GM19035 (cell line): ENCODE results near the gene HIRA.

Source experiments
- ATAC-seq: cut with Tn5 transposase; IDR thresholded peaks from one replicate; pipeline ENCODE4 v1.9.1; 2021; ENCODE audit not compliant: unreplicated experiment

HIRA gene

DNA sequence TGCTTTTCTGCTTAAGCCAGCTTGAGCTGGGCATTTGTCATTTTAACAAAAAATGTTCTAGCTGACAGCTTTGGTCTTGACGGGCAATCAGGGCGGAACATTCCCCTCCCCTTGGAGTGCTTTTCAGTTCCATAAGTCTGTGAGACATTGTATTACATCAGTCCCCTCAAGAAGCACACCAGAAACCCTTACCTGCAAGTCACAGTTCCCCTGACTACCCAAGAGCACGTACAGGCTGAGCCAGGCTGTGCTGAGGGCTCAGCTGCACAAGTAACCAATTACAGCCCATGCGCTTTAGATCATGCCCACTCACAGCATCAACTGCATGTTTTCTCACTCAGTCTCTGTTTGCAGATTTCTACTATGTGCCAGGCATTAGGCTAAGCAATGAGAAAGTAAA lies 19.1 kb downstream of the HIRA start:
- ATAC-seq, result no peak

DNA sequence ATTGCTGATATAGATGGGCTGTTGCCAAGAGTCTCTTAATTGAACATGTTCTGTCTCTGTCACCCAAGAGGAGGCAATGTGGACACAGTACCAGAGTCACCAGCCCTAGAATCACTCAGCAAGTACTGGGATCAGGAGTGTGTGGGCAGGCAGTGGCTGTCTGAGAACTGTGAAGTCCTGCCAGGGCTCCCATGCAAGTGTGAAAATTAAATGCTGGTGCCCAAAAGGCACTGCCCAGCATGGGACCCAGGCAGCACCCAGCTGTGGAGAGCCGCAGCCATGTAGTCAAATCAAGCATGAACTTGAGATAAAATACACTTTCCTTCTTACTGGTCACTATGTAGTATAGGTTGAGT lies 19.9 kb downstream of the HIRA start:
- no peak for ATAC-seq

DNA sequence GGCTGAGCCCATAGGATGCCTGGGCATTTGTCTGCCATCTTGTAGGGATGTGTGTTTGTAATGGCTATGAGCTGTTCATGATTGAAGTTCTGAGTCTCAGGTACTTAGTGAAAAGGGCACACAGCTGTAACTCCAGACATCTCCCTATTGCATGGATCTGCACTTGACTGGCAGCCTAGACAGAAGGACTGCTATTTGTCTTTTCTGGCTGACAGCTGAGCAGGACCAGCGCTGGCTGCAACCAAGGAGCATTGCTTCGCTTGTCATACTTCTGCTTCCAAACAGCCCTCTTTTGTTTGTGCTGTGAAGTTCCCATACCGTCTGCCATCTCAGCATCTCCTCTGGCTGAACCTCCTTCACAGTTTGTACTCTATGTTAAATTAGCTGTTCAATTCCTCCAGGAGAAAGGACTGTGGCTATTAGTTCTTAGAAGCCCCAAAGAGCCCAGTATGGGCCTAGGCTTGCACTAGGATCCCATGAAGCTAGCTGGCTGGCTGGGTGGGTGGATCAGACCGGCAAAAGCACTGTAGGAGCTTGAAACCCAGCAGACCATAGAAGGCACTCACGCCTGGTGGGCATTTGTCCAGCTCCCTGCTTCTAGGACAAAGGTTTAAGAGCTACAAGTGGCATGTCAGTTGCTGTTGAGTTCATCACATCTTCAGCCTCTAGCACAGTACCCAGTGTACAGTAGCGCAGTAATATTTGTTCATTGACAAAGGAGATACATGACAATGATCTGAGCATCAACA lies 20.4 kb downstream of the HIRA start:
- ATAC-seq, result no peak

DNA sequence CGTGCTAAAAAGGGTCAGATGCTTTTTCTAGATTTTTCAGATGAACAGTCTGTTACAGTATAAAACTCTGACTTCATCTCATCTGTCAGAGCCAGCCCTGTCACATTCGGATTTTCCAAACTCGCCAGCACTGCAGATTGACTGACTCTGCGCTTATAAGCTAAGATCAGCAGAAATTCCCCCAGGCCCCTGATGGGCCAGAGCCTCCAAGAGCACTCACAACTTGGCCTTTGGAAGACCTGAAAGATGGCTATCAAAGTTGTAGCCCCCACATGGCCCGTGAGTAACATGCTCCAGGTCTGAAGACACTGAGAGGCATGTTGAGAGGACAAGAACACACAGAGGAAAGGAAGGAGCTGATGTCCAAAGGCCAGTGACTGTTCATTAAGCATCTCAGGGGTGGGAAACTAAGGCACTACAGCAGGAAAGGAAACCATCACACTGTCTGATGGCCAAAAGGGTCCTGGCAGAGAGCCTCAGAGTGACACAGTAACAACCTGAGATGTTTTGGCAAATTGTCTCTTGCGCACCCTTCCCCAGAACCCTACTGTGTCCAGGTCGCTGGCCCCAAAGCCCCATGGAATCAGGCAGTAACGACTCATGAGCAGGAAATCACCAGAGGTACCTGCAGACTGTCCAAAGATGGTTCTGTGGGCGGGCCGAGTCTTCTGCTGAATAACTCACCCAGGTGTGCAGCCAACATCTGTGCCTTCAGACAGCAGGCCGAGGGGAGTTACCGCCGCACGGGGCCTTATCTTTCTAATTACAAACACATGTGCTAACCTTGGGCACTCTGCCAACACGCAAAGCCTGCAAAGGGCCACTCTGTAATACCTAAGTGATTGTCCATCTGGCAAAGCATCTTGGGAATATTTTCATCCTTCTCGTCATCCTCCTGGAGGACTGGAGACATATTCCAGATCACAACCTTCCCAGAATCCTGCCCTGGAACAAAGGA lies 23.6 kb downstream of the HIRA start:
- no peak for ATAC-seq

DNA sequence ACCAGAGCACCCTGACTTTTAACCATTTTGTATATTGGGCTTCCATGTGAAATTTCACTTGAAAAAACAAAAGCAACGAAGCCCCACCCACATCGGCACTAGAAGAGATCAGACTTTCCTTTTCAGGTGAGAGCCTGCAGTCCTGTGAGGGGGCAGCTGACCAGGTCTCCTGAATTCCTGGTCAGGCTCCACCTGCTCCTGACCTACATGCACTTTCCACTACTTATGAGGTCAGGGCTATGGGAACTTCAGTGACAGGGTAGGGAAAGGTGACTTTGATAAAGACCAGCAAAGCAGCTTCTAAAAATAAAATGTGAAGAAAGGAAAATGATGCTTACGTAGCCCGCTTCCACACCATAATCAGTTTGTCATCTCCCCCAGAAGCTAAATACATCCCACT lies 24.7 kb downstream of the HIRA start:
- ATAC-seq, result no peak

DNA sequence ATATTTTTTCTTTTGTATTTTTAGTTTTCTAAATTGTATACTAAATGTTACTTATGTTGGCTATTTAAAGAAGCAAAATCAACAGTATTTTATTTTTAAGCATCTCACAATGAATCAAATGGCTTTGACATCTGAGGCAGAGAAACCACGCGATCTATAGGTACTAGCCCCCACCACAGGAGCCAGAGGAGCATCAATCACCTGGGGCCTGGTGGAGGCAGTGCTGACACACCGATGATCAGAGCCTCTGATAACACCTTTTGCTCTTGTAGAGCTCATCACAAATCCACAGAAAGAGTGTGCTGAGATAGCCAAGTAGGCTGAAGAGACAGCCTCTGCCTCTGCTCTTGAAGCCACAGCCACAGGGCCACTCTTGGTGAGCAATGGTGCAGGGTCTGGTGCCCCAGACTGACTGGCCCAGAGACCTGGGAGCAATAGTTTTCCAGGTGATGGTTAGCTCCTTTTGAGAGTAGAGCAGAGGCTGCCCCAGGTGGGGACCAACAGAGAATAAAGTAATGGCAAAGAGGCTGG lies 25.2 kb downstream of the HIRA start:
- ATAC-seq, result no peak

DNA sequence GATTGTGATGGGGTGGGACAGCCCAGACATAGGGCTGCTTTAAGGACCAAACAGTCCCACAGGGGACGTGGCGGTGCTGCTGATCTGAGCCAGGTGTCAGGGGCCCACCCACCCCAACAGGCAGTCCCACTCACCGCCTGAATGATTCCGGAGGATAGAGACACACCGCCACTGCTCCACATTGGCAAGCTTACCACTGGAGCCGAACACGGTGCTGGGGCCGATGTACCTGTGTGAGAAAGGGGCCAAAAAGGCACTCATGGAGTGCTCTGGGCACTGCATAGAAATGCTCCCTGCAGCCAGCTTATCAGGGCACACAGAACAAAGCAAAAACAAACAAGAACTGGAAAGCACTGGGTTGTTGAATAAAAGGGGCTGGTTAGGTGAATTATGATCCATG lies 25.9 kb downstream of the HIRA start:
- no peak for ATAC-seq

DNA sequence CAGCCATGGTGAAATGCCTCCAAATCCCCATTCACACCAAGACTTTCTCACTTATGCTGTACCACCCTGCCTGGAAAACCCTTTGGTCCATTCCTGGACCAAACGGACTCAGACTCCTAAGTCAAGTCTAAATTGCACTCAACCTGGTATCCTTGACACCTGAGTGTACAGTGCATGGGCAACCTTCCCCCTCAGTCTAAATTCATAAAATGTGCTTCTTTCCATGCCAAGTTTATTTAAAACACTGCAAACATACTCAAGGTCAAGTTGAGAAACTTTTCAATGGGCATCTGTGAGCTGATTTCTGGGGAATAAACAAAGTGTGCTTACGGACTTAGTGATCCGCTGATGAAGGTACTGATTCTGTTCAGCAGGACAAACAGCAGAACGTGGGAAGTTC lies 26.4 kb downstream of the HIRA start:
- ATAC-seq, result no peak

DNA sequence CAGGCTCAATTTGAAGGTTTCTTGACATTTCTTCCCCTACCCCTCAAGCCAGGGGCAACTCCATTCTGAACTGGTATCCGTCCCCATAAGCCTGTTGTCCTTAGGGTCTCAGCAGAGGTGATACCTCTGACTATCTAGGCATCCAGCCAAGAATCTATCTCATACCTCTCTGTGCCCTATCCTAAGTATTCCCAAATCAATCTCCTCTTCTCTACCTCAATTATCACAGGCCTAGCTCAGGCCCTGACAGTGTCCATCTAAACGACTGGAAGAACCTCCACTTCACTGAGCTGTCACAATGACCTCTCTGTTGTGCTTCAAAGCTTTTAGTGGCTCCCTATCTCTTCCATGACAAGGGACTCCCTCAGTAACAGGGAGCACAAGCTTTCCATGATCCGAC lies 26.9 kb downstream of the HIRA start:
- ATAC-seq, result no peak

DNA sequence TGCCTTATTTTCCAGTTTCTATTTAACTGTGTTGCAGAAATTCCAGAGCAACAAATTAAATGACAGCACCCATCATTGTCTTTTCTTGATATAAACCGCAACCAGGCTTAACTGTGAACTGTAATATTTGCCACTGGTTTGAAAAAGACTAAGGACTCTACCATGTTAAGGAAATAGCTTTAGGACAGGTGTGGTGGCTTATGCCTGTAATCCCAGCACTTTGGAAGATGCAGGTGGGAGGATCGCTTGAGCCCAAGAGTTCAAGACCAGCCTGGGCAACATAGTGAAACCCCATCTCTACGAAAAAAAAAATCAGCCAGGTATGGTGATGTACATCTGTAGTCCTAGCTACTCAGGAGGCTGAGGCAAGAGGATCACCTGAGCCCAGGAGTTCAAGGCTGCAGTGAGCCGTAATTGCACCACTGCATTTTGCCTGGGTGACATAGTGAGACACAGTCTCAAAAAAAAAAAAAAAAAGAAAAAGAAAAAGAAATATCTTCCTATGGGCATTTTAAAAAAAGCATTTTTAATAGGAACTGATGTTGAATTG lies 28.8 kb downstream of the HIRA start:
- no peak for ATAC-seq

DNA sequence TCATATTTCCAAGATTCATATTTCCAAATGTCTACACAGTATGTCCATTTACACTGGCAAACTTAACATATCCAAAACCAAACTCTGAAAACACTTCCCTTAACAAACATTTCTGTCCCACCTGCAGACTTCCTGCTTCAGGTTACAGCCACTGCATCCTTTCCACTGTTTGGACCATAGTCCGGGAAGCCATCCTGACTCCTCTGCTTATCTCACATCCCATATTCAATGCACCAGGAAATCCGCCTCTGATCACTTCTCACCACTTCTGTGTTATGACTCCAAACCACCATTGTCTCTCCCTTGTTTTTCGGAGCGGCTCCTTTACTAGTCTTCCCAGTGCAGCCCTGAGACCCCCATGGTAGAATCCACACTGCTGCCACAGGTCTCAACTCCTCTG lies 30.1 kb downstream of the HIRA start:
- ATAC-seq, result no peak

DNA sequence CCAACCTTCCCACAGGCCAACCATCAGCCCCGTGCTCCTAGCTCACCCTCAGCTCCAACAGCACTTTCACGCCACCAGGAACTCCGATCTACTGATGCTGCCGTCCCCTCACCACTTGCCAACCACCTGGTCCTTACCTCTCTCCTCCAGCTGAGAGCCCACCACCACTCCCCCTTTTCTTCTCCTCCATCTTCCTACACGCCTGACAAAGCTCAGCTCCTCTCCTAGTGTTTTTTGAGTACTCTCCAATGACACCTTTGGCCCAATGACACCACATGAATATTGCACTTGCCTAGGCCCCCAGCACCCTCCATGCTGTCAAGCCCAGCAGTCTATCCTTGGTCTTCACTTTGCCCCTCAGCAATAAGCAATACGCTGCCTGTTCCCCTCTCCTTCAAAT lies 30.7 kb downstream of the HIRA start:
- no peak for ATAC-seq

DNA sequence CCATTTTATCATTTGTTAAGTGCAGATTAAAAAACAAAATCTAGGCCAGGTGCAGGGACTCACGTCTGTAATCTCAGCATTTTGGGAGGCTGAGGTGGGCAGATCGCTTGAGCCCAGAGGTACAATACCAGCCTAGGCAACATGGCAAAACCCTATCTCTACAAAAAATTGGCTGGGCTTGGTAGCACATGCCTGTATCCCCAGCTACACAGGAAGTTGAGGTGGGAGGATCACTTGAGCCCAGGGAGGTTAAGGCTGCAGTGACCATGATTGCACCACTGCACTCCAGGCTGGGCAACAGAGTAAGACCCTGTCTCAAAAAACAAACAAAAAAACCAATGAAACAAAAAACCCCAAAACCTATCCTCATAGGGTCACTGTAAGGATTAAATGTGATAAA lies 32.9 kb downstream of the HIRA start:
- no peak for ATAC-seq

DNA sequence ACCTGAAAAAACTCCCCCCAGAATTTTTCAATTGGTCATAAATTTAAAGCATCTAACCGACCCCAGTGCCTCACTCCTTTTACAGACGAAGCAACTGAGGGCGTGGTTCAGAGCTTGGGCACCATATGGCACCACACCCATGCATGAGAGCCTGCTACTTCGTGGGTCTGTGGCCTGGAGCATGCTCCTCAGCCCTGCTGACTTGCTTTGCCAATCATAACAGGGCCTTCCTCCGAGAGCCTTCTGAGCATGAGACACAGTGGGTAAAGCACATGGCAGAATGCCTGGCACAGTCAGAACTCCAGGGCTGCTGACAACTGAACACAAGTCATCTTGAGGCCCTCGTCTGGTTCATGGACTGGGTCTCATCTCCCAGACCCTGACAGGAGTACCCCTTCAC lies 33.3 kb downstream of the HIRA start:
- ATAC-seq, result no peak

DNA sequence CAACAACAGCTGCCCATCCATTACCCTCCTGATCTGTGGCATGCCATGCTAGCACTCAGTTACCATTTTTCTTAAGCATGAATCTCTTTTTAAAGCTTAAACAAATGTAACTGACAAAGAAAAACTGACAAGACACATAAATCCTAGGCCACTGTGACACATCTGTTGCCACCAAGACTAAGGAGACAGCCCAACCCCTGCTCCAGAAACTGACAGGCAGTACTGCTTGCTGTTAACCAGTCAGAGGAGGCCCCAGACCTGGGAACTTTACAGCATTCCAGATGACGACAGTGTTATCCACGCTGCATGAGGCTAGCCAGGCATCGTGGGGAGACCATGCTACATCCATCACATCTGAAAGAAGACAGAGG lies 33.8 kb downstream of the HIRA start:
- ATAC-seq, result no peak

DNA sequence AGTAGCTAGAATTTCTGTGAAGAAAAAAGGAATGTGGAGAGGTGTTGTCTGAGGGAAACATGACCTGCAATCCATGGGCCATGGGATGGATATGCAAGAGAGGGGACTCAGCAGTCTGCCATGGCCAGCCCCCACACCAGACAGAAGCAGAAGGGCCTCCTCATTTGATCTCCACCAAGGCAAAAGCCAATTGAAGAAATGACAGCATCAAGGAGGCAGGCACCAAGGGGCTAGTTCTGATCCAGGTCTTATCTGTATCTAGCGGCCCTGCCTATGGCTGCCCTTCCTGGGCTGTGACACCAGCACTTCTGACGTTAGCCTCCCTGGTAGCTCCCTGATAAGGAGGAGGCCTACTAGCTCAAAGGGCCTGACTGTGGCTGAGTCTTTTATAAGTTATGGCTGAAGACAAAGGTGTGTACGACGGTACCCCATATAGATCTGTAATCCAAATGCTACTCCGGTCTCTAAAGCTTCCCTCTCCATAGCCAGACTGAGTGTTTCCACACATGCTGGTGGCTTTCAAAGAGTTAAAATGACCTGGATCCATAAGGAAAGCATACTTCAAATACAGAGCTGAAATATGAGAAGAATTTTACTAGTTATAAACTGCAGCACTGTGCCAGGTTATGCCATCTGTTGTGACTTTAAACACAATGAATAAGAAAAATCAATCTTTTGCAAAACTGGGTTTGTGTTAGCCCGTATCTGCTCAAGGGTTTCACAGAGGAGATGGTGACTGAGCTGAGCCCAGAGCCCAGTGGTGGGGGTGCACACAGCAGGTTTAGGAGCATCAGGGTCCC lies 34.4 kb downstream of the HIRA start:
- no peak for ATAC-seq

DNA sequence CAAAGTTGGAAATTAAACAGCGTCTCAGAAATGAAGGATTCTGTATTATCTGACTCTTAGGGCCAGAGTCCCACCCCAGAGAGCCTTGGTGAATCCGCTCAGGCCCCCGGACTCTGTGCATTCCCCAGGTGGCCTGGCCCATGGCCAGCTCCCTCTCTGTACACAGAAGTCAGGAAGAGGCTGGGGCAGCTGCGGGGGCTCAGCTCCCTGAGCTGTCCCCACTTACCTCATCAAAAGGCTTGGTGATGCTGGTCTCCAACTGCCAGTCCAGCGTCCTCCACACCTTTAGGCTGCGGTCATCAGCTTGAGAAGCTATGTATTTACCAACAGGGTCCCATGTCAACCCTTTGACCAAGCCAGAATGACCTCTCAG lies 35.0 kb downstream of the HIRA start:
- no peak for ATAC-seq

DNA sequence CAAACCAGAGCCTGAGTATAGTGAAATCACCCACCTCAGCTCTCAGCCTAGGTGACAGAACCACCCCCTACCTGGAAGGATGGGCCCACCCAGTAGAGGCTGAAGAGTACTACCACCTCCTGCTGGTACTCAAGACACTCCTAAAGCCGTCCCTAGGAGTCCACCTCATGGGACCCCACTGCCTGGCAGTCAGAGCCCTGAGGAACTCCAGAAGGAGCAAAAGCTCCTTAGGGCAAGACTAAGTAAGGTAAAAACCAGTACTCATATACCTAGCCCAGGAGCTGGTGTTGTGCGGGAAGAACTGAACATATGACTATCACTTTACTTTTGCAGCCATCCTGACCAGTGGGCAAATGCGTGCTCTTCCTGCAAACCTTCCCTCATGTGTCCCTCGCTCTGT lies 36.3 kb downstream of the HIRA start:
- no peak for ATAC-seq

DNA sequence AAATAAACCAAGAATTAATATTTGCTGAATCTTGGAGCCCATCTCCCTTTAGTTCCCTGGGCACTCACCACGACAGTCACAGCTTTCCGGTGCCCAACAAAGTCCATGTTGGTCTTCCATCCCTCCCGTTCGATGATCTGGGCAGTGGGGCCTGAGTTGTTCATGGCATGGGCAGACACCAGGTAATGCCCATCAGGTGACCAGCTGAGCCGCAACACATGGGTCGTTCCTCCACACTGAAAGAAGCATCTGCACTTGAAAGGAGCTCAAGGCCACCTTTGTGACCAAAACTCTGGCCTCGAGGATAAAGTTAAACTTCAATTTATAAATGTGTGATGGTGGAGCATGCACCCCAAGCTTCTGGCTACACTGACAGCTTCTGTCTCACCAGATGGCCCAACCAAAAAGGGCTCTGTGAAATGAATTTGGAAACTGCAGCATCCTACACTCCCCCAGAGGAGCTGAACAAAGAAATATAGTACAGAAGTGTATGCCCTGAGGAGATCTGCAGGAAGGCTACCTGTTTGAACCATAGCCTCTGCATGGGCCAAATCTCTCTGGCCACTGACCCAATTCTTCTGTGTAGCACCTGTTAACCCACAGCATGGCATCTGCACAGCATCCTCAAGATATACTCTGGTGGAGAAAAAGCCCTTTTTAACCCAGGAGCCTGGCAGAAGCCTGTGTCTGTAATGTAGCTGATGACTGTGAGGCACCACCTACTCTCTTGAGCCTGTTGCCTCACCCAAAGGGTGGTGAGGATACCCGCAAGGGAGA lies 37.1 kb downstream of the HIRA start:
- ATAC-seq, result no peak

DNA sequence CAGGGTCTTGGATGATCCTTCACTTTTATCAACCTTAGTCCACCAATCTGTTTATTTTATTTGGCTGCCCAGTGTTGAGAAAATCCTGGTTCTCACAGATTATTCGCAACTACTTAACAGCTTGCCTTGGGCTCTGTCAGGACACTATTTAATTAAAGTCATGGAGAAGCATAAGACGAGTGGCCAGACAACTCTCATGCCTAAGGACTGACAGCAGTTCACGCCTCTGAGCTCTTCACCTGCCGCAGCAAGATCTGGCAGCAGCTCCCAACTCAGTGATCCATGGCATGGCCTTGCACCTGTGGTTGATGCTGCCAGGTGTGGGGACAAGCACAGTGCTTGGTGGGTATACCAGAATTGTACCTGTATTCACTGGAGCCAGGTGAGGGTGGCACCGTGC lies 37.8 kb downstream of the HIRA start:
- no peak for ATAC-seq
